ENCODE data around the gene CLDN3.

- TF ChIP-seq YY1 (IDR thresholded peaks at IDR 0.05; ENCODE audit: insufficient read depth, insufficient read length) (no peak), SUZ12 (IDR thresholded peaks at IDR 0.05; ENCODE audit: extremely low read depth, insufficient read depth, insufficient read length) (no peak)
Observed at GRCh38 chr7:73721377-73721817, 48.7 kb downstream of the CLDN3 start.
